GM10847 (cell line): ENCODE measurements around the gene SDK1.

Experiments
- POLR2A ChIP-seq: IDR thresholded peaks from 2 replicates; pipeline ENCODE4 v1.6.1; 2011; ENCODE audit not compliant: insufficient read length; ENCODE audit errors: extremely low read depth

The SDK1 gene

DNA sequence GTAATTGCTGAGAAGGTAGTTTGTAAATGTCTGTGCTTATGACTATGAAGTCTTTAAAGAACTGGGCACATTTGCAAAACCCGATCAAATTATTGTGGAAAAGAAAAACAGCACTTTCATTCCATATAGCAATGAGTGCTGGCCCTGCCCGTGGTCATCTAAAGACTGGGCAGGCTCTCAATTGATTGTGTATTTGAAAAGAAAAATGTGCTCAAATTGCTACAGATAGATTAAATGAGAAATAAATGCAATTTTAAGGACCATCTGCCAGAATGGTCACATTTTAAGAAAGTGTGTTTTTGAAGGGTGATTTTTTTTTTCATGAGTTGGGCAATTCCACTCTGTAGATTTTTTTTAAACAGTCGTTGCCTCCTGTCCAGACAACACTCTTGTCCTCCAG is 672.2 kb downstream of the SDK1 start:
- no peak for TF ChIP-seq POLR2A

DNA sequence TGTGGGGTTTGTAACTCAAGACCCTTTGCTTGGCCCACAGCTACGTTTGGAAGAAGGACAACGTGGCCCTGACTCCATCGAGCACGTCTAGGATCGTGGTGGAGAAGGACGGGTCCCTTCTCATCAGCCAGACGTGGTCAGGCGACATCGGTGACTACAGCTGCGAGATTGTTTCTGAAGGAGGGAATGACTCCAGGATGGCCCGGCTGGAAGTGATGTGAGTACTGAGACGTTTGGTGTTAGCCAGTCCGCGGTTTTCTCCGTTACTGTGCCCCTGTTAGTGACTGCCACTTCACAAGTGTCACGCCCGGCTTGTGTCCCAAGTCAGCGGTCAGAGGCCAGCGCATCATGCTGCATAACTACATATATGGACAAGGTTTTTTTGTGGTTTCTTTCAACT is 673.3 kb downstream of the SDK1 start:
- no peak for TF ChIP-seq POLR2A

DNA sequence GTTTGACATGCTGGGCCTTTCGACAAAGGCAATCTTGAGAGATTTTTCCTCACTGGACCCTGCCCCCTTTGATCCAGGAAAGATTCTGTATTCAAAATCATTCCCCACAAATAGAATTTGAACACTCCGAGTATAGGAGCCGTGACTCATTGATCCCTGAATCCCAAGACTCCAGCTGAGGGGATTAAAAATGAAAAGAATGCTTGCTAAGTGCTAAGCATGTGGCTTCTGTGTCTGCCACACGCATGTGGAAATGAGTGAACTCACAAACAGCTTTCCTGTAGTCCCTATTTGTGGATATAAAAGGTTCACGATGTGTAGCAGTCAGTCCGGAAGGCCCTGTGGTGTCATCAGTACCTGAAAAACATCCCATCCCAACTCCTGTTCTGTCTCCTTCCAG is 674.3 kb downstream of the SDK1 start:
- TF ChIP-seq POLR2A, result no peak

DNA sequence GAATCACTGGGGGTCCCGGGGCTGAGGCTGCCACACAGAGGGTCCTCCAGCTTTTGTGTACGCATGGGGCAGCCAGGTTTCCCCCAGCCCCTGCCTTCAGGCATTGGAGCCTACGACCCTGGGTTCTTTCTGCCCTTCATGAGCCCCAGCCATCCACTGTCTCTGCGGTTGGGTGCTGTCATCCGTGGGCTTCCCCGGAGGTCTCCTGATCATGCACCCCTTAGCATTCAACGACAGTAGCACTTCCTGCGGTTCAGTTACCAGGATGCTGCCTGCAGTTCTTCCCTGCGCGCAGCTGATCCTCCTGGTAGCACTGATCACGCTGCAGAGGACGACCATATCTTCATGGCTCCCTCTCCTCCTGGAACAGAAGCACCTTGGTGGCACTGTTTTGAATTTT is 676.3 kb downstream of the SDK1 start:
- no peak for TF ChIP-seq POLR2A

DNA sequence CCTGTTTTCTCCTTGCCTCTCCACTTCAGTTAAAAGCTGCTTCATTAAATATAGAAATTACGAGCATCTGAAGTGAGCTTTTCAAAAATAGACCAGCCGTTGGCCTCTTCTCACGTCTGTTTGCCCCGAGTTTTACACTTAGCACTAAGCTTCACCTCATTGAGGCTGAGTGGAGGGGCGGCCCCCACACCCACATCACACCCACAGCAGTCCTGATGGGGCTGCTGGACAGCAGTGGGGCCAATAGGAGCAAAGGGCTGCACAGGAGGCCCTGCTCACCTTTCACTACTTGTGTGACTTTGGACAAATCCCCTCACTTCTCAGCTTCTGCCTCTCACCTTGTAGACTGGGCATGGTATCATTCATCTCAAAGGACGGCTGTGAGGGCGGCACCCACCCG is 677.8 kb downstream of the SDK1 start:
- TF ChIP-seq POLR2A, result no peak

DNA sequence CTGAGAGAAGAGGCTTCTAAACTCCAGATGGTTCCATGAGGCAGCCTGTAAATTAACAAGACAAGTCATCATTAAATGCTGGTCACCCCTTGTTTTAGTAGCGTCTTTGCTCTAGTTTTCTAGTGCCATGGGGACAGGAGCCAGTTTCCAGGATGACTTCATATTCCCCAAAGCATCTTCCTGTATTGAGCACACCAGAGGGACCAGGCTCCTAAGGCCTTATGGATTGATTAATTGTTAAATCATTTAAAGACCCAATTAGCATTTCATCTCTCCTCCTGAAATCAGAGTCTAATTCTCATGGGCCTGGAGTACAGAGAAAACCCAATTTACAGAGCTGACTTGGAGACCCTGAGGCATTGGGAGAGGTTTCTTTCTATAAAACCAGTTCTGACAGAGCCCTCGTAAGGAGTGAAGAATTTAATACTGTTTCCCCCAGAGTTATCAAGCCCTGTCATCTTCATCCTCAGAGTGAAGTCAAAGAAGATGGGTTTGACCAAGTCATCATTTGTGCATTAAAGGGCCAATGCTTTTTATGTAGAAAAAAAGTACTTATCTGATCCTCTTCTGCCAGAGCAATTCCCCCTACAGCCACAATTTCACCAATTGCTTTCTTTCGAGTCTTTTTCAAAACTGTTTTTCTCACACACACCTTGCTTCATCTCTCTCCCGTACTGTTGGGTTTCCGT is 678.7 kb downstream of the SDK1 start:
- TF ChIP-seq POLR2A, result no peak

DNA sequence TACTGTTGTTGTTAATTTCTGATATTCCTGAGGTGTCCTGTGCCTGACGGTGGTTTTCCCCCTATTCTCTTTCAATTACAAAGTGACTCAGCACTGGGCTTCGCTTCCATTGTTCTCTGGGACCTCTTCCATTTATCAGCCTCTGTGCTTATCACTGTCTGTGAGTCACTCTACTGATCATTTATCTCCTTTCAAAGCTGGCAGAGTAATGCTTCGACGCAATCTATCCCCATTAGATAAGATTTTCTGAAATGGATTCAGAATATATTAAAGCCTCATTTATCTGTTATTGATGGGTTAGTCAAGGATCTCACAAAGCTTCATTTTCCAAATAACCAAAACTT is 679.2 kb downstream of the SDK1 start:
- TF ChIP-seq POLR2A, result no peak

DNA sequence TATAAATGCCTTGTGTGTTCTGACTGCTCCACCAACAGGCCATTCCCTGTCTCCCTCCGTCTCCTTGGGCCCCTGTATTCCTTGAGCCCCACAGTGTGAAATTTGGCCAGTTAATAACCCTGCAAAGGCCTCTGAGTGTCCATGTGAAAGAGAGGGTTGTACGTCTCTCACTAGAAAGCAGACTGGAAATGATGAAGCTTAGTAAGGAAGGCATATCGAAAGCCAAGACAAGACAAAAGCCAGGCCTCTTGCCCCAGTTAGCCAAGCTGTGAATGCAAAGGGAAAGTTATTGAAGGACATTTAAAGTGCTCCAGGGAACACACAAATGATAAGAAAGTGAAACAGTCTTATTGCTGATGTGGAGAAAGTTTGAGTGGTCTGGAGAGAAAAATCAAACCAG is 680.2 kb downstream of the SDK1 start:
- TF ChIP-seq POLR2A, result no peak

DNA sequence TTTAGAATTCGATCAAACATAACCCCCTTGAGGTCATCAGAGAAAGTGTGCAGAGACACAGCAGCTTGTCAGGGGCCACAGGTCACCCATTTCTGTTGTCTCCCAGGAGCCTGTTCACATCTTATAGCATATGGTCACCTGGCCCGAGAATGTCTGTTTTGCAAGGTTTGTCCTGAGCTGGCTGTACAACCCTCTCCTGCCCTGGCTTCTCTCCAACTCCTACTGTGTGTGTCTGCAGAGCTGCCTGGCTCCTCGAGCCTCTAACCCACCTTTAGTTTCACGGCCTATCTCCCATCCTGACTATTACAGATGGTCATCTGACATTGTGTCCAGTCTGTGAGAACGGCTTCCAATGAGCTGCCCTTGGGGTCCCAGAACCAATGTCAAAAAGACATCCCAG is 683.4 kb downstream of the SDK1 start:
- TF ChIP-seq POLR2A, result no peak

DNA sequence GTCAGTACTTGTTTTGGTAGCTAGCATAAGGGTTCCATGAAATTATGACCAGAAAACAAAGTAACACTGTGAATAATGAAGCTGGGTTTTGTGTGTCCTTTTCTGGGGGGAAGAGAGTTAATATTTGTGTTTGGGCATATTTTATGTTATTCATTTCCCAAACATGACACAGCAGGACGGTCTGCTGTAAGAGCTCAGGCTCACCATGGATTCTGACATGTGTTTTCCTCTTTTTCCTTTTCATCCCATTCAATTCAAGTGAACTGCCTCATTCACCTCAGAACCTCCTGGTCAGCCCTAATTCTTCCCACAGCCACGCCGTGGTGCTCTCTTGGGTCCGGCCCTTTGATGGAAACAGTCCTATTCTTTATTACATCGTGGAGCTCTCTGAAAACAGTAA is 685.9 kb downstream of the SDK1 start:
- no peak for TF ChIP-seq POLR2A

DNA sequence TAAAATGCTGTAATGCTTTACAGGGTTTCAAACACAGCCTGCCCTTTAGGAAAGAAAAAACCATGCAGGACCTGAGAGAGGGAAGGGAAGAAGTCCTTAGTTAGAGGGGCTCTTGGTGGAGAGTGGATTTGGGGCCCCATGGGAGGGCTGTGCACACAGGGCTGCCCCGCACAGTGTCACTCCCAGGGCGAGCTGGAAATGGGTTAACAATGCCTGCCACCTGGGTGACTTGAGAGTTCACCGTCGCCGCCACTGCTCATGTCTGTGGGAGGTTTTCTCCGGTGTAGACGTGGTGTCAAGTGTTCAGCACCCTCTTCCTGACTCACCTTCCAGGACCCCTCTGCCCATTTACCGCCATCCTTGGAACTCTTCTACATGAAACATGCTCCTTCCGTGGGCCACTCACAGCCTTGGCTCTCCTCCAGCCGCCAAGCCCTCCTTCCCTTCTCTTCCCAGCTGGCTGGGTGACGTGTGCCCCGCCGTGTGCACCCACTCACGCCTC is 686.4 kb downstream of the SDK1 start:
- no peak for TF ChIP-seq POLR2A

DNA sequence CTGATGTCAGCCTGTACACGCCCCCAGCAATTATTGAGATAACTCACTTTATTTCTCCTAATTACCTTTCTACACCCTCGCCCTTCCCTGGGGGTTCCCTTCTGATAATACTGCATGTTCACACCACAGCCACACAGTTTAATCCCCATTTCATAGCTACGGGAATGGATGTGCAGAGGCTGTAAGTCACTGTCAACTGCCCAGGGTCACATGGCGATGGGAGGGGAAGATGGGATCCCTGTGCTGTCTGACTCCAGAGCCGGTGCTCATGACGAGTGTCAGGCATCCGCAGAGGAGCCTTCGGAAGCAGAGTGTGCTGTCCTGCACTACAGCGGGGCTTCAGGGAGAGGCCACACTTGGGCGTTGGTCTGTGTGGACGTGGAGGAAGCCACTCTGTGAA is 688.7 kb downstream of the SDK1 start:
- TF ChIP-seq POLR2A, result no peak

DNA sequence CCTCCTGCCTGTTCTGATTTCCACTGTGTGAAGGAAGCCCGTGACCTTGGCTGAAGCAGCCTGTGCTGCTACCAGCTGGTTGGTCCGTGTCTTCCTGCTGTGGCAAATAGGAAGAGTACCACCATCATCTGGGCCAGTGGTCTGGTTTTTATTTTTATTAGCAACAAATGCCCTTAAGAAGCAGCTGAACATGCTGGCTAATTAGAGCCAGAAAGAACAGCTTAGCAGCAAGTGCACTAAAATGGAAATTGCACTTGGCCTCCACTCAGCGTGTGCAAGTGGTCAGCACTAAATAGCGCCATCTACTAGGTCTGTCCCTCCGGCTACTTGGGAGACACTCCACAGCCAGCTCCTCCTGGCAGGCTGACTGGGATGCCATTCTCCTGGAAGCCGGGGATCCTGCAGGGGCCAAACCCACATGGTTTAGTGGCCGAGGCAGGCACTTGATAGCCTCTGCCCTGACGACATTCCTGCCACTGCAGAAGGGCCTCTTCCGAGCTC is 690.7 kb downstream of the SDK1 start:
- TF ChIP-seq POLR2A, result no peak

DNA sequence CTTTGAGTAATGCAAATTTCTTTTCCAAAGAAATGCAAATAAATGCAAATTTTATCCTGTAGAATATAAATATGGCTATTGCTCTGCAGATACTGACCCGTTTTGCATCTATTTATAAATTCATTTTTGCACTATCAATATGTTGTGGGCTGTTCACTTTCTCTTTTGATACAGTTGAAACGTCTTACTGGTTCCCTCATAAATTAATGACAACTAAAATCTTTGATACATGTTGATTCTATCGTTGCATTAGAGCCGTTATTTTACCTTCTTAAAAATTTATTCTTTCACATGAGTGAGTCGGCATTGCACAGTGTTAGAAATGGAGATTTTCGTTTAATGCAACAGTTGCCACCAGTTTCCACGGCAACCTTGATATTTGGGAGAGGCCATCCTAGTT is 691.8 kb downstream of the SDK1 start:
- no peak for TF ChIP-seq POLR2A

DNA sequence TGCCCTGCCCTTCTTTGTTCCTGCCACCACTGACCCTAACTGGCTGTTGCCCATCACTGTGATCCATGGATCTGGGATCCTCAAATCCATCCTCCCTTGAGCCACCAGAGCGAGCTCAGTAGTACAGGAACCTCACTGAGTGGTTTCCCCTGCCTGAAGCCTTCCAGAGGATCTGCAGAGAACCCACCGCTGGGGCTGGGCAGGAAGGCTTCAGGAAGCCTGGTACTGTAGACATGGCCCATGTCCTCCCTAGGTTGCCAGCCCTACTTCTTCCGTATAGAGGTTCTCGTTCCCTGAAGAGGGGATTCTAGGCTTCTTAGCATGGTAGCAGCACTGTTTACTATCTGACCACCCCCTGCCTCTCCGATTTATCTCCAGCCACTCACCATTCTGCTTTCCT is 693.7 kb downstream of the SDK1 start:
- no peak for TF ChIP-seq POLR2A

DNA sequence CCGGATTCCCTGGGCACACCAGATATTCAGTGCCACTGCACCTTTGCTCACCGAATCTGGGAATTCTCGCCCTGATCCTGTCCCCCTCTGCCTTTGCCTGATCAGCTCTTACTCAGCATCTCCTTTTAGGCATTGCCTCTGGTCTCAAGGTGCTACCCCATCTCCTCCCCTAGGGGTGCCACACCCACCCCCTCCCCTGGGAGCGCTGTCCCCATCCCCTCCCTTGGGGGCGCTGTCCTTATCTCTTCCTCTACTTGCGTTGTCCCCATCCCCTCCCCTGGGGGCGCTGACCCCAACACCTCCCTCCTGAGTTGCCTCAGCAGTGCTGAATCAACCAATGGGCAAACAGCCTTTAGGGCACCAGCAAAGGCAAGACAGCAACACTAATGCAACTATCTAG is 694.1 kb downstream of the SDK1 start:
- no peak for TF ChIP-seq POLR2A

DNA sequence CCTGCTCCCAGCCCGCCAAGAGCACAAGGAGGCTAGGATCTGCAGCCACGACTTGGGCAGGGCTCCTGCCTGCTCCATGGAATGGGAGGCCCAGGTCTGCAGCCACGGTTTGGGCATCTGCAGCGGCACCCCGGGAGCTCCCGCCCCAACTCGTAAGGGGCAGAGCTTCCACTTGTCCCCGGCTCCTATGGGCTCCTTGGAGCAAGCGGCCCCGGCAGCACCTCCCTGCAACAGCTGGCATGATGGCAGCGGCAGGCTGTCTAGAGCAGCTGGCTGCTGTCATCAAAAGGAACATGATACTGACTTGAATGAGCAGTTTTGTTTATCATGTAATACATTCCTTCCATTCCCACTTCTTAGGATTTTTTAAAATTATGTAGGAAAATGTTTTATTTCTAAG is 697.0 kb downstream of the SDK1 start:
- no peak for TF ChIP-seq POLR2A
